ENCODE results near the gene CCDC92B.

CCDC92B gene

DNA sequence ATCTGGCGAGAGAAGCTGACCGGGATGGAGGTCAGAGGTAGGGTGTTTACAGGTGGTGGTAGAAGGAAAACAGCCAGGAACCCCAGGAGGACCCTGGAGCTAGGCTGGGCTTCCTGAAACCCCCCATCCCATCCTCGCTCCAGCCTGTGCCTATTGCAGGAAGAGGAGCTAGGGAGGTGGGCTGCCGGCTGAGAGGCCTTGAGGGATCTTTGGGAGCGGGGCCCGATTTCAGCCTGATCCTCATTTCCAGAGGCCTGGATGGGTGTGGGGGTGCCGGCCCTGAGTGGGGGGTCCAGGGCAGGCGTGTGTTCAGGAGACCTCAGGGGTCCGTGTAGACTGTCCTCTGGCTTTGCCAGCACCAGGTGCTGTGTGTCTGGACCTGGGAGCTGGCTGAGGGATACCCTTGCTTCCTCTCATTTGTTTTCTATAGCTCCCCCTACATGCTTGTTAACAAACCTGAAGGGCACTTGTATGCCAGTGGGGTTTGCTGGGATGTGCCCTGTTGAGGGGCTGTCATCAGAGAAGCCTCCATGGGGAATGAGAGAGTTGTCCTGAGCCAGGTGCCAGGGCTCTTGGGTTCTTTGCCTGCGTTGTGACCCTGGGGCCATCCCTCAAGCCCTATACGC lies 27.9 kb upstream of the CCDC92B start:
- no peak for DNase-seq

DNA sequence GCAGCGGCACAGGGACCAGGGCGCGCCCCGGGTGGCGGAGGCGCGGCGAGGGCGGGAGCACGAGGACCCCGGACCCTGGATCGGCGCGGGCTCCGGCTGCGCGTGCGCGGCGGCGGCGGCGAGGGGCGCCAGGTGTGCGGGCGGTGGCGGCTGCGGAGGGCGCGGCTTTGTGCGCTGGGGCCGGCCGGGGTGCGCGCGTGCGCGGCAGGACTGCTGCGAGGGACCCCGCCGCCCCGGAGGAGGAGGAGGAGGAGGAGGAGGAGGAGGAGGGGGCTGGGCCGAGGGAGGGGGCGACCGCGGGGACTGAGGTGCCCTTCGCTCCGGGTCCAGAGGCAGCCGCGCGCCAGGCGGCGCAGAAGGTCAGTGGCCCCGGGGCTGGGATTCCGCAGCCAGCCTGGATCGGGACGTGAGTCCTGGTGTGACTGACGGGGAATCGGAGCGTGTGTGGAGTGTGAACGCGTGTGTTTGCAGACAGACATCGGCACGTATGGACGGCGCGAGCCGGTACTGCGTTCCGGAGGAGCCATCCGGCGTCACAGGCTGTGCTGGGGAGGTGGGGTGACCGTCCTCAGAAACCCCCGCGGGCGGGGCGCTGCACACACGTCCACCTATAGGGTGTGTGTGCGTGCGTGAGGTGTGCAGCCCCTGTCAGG lies 27.3 kb upstream of the CCDC92B start:
- DNase-seq = no peak

DNA sequence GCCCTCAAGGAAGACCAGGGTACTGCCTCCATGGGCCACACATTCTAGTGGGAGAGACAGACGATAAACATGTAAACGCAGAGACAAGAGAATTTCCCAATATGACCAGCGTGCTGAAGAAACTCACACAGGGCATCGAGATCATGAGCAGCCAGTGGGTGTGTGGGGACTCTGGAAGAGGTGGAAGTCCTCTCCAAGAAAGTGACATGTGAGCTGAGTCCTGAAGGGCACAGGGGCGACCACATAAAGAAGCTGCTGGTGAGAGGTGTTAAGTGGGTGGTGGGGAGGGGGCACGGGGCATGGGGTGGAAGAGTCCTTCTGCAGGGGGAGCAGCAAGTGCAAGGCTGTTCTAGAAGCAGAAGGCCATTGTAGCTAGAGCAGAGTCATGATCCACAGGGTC lies 25.8 kb upstream of the CCDC92B start:
- no peak for DNase-seq

DNA sequence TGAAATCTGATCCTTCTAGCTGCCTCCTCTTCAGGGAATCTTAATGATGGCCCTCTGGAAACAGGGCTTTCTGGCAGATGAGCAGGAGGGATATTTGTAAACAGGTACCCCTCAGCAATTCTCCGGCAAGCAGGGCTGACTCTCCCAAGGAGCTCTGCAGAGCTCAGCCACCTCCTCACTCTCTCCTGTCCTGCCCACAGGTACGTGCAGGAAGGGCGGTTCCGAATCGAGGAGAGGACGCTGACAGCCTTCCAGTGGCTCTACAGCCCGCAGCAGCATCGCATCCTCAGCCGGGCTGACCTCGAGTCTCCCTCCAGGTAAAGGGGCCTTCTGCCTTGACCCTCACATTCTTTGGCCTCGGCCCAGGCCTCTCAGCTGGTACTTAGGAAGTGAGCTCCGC lies 20.7 kb upstream of the CCDC92B start:
- DNase-seq = no peak

DNA sequence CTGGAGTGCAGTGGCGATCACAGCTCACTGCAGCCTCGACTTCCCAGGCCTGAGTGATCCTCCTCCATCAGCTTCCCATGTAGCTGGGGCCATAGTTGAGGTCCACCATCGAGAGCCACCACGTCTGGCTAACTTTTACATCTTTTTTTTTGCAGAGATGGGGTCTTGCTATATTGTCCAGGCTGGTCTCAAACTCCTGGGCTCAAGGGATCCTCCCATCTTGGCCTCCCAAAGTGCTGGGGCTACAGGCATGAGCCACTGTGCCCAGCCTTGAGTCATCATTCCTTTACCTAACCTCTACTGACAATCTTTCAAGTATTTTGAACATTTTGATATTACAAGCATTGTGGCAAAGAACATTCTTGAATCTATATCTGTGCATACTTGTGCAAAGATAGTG lies 9.4 kb upstream of the CCDC92B start:
- no peak for DNase-seq

DNA sequence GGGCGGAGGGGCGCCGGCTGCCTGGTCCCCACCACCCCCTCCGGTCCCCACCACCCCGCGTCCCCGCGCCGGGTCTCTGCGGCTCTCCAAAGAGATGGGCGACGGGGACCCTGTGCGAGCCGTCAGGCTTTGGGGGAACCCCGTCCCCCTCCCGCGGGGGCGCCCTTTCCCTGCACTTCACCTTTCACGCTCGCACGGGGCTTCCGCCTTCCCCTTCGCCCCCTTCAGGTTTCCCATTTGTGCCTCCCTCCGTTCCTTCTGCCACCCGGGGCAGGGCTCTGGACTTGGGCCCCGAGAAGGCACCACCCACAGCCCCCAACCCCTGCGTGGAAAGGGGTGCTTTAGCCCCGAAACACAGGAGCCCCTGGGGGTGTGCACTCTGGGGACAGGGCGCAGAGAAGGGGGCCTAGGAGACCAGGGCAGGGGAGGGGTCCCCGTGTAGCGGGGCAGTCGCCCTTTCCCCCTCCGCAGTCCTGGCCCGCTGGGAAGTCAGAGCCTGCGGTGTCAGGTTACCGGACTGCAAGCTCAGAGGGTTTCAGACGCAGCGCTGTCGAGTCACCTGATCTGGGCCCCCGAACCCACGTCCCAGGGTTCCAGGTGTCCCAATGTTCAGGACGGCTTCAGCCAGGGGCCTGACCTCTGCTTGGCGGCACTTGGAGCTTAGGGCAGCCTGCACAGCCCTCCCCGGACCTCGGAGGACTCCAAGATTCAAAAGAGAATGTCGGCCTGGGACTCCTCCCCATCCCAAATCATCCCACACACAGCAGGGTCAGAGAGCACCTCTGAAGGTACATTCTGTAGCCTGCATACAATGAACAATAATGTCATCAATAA lies 6.7 kb upstream of the CCDC92B start:
- no peak for DNase-seq

DNA sequence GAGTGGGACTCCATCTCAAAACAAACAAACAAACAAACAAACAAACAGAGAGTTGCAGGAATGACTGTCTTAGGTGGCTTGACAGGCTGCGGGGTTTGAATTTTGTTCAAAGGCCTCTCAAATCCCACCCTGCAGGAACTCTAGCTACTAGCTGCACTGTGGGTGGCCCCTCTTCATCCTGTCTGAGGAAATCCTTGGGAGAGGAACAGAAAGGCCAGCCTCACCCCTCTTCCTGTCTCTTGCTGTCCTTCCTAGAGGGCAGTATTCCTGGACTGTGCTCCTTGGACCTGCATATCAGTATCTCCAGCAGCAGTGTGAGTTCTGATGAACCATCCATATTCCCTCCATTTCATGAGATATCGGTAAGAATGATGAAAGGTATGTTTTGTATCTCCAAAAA lies 2.0 kb upstream of the CCDC92B start:
- no peak for DNase-seq

DNA sequence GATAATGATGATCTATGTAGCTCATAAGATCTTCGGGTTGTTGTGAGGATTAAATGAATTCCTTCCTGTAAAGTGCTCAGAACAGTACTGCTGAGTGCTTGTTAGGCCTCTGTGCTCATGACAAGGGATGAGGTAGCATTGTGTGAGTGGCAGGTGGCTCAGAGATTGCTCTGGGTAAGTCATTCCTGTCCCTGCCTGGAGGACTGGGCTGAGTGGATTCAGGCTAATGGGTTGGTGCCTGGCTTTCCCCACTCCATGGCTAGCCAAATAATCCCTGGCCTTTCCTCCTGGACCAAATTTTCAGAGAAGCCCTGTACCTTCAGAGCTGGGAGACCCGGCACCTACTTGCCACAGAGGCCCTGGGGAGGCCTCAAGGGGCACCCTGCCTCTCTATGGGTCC lies 1.3 kb upstream of the CCDC92B start:
- DNase-seq = no peak

DNA sequence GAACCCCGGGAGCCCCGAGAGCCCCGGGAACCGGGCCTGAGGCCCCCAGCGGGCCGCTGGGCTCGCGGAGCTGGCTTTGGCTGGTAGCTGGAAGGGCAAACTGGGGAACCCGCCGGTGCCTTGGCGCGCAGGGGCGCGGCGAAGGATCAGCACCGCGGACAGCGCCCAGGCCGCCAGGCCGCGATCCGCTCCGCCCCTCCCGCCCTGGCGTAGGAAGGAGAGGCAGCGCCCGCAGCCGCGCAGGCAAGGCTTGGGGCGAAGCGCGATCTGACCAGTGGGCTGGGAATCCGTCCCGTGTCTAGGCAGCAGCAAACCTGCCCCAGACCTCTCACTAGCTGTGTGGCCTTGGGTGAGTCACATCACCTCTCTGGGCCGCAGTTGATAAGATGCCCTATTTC lies 331 bp upstream of the CCDC92B start:
- DNase-seq = peak; percentile 20

DNA sequence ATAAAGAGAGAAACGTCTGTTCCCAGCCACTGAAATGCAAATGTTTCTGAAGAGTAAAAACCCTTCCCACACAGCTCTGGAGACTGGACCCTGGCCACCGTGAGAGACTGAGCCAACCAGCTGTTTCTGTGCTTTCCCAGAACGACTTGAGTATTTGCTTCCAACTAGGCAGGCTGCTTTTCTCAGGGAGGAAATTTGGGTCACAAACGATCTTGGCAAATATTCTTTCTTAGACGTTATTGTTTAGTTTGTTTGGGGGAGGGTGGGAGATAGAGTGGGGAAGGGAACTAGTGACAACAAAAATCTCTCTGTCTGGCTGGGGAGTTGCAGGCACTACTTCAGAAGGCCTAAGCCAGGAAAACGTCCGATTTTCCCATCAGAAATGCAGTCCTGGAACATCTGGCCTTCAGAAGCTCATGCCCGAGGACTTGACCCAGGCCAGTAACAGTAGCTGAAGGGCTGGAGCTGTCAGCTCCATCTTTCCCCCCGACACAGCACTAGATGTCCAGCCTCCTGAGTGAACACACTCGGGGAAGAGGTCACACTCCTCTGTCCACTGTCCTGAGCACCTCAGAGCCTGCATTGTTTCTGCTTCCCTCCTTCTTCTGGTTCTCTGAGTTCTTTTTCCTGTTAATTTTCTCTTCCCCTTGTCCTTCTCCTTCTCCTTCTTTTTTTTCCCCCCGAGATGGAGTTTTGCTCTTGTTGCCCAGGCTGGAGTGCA lies 4.0 kb downstream of the CCDC92B start:
- DNase-seq = no peak

DNA sequence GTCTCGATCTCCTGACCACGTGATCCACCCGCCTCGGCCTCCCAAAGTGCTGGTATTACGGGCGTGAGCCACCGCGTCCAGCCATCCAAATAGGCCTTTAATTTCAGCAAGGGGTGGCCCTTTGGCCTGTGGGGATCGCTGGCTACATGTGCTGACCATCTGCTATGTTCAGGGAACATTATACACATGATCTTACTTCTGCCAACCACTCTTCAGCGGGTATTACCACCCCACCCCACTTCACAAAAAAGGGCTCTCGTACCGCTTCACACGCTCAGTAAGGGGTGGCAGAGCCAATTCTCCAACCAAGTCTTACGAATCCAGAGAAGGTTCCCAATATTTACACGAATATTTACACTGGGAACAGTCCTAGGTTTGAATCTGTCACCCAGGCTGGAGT lies 11.8 kb downstream of the CCDC92B start:
- DNase-seq = no peak

DNA sequence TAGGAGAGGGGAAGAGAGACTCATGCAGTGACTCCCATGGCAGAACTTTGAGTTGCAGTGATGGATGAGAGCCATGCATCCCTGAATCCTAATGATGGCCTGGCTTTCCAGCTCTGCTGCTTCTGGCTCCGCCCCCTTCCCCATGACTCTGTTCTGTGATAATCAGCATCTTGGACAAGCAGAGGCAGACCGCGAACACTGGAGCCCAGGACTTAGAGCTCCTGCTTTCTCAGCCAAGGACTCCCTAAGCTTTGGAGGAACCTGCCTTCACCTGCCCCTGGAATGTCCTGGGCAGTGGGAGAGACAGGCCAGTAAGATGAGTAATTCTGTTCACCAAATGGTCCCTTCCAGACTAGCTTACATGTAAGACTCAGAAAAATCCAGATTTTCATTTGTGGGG lies 12.5 kb downstream of the CCDC92B start:
- no peak for DNase-seq

DNA sequence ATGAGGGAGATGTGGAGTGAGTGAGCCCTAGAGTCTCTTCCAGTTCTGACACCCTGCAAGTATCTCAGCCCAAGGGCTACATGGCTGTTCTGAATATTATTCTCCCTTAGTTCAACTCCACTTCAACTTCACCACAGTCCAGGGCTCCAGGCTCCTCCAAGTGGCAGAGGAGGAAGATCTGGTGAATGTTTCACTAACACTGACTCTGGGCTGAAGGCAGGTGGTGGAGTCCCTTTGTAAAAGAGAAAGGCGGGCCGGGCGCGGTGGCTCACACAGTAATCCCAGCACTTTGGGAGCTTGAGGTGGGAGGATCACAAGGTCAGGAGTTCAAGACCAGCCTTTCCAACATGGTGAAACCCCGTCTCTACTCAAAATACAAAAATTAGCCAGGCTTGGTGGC lies 13.6 kb downstream of the CCDC92B start:
- no peak for DNase-seq

DNA sequence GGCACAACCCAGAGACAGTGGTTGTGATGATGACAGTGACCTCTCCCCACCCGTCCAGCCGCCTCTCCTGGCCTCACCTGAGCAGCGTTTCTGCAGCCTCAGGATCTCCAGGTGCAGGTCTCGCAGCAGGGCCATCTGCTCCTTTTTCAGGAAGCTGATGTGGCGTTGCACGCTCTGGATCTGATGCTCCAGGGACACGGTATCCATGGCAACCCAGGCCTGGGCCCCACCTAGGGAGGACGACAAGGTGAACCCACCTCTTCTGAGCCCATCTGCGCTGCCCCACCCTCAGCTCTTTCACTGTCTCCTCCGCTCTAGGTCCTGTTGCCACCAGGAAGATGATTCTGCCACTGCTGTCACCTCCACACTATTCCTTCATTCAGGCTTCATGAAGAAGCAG lies 14.5 kb downstream of the CCDC92B start:
- DNase-seq = no peak

DNA sequence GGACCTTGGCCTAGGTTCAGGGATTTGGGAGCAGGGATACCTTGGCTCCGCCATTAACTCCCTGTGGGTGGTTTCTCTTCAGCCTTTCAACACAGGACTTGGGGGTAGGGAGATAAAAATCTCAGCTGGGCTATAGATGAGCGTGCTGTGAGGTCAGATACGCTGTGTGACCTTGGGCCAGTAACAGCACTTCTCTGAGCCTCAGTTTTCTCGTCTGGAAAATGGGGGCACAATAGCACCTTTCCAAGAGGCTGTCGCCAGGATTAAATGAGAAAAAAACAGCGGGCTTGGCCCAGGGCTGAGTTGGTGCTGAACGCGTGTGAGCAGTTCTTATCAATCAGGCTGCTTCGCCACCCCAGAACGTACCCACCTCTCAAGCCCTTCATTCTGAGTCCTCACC lies 17.6 kb downstream of the CCDC92B start:
- DNase-seq = no peak

DNA sequence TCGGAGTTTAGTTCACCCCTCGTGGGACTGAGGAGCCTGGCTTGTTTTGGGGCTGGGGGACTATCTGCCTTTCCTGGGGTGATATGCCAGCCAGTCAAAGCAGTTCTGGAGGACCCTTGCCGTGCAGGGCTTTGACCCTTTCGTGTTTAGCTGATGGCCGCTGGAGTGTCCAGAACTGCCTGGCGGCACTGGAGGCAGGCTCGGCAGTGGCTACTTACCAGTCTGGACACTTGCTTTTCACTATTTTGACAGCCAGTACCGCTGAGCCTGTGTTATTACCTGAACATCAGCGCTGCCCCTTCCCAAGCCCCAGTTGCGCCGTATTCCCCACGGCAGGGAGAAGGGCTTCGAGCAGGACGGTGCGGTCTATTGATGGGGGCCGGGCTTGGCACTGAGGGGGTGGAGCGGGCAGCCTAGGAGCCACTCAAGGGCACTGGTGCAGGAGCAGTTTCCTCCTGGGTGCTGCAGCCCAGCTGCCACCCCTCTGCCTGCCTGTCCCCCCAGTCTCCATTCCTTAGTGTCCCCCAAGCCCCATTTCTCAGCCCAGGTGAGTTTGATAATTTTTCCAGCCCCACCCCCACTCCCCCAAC lies 18.6 kb downstream of the CCDC92B start:
- no peak for DNase-seq

DNA sequence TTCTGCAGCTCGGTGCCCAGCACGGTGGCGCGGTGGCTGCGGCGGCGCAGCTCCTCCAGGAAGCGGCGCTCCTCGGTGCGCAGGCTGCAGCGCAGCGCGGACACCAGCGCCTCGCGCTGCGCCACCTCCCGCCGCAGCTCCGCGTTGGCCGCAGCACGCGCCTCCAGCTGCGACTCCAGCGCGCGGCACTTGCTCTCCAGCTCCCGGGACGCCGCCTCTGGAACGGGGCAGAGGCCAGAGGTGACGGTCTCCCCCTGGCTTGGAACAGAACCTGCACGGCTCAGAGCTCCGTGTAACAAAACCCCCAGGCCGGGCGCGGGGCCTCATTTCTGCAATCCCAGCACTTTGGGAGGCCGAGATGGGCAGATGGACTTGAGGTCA lies 24.7 kb downstream of the CCDC92B start:
- DNase-seq = no peak

DNA sequence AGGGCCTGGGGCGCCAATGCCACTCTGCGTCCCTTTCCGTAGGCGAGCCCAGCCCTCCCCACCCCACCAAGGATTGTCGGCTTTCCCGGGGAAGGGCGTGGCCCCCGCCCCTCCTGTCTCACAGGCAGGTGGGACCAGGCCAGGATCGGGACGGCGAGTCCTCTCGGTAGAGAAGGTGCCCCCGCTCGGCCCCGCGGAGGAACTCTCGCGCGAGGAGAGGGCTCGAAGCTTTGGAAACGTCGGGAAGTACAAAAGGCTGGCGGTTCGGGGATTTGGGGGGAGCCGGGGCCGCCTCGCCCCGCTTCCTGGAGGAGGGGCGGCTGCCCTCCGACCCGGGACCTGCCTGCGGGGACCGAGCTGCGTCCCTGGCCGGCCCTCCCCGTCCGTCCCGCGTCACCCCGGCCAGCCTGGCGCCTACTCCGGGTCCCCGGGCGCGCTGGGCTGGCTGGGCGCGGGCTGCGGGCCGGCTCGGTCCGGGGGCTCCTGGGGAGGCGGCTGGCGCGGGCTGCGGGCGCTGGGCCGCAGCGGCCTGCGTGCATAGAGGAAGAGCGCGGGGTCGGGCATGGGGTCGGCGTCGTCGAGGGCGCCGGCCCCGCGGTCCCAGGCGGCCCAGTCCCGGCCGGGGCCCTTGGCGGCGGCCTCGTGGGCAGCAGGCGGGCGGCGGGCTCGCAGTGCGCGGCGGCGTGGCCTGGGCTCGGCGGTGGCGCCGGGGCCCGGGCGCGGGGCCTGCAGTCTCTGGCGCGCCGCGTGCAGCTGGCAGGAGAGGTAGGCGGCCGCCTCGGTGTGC lies 25.3 kb downstream of the CCDC92B start:
- DNase-seq = no peak

DNA sequence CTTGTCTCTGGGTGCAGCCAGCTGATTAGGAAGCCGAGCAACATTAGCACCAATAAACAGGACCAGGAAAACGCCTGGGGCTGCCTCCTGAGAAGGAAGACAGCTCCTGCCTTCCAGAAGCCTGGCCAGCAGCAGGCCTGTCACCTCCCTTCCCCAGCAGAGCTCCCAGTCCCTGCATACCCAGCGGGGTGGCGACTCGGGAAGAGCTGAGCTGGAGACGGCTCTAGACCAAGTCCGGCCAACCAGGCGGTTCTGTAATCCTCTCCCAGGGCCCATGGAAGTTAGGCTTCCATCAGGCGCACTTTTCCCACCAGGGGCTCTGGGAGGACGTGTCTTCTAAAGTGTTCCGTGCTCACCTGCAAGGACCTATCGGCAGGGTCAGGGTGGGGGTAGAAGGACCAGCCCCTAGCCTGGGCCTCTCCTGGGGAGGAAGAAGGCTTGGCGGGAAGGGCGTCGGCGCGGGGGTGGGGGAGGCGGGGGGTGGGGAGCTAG lies 25.9 kb downstream of the CCDC92B start:
- no peak for DNase-seq

DNA sequence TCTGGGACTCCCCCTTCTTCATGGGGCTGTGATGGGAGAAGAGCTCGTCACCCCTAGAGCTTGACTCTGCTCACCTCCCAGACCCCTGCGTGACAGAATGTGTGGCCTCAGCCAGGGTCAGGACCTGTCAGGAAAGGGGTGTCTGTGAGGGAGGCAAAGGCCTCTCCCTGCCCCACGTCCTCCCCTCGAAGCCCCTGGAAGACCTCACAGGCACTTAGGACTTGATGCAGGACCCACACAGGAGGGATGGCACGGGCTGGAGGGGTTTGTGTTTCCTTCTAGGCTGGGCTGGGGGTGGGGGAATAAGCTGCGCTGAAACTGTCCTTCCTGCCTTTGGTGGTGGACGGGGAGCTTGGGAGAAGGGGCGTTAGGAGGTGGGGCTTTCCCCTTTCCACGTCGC lies 26.8 kb downstream of the CCDC92B start:
- no peak for DNase-seq

DNA sequence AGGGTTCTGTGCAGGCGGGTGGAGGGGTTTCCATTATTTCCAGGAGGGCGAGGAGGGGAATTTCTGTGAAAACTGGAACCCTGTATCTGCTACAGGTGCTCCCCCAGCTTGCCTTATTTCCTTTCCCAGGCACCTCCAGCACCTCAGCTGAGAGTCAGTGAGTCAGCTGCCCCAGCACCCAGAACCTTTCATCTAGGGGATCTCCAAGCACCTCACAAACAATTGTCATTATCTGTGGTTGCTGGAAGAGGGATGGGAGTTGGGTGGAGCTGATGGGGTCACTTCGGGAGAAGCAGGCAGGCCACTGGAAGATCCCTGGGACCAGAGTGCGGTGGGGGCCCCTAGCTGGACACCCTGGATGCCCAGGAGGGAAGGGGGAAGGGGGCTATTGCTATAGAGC lies 27.8 kb downstream of the CCDC92B start:
- no peak for DNase-seq

DNA sequence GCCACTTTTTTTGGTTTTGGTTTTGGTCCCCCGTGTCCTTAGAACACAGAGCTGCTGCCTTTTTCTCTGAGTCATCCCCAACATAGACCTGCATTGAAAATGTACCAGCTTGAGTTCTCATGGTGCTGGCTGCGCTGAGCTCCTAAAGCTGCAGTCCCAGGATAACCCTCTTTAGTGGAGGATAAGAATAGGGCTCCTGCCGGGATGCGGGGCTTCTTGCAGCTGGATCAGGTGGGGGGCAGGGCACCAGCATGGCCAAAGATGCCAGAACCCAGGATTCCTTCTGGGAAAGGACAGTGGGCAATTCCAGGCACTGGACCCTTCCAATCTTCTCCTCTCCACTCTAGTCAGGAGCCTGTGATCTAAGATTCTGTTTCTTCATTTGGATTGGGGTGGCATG lies 29.6 kb downstream of the CCDC92B start:
- DNase-seq = no peak
